Hepatocyte (in vitro differentiated cells): ENCODE measurements around the gene PNPLA7. TPM values are rescaled to one million over a fixed set of nuclear protein-coding genes. Genes with fewer than 3 reads are reported as not detected.

Experiments
- DNase-seq: peaks from one replicate; pipeline ENCODE4 v3.0.0-alpha.2; 2016; ENCODE audit warnings: low spot score
- H2AFZ ChIP-seq: fragments of 200-600 bp; sonication (generic); 2 replicates; pipeline ENCODE4 v1.6.0; 2016; ENCODE audit warnings: antibody characterized with exemption, mild to moderate bottlenecking
- H3K27ac ChIP-seq: fragments of 200-600 bp; sonication (generic); 2 replicates; pipeline ENCODE4 v1.5.1; 2016; ENCODE audit warnings: mild to moderate bottlenecking
- H3K27me3 ChIP-seq: fragments of 200-600 bp; sonication (generic); 2 replicates; pipeline ENCODE4 v1.6.1; 2016
- H3K36me3 ChIP-seq: fragments of 200-600 bp; sonication (generic); replicated peaks from 2 replicates; pipeline ENCODE4 v1.5.1; 2016; ENCODE audit warnings: low read depth; ENCODE audit not compliant: insufficient read depth
- H3K4me1 ChIP-seq: fragments of 200-600 bp; sonication (generic); 2 replicates; pipeline ENCODE4 v1.5.1; 2016; ENCODE audit warnings: mild to moderate bottlenecking, moderate library complexity; ENCODE audit not compliant: insufficient read depth
- H3K4me2 ChIP-seq: fragments of 200-600 bp; sonication (generic); 2 replicates; pipeline ENCODE4 v1.6.0; 2016
- H3K4me3 ChIP-seq: fragments of 200-600 bp; sonication (generic); 2 replicates; pipeline ENCODE4 v1.5.1; 2016; ENCODE audit warnings: mild to moderate bottlenecking
- H3K79me2 ChIP-seq: fragments of 200-600 bp; sonication (generic); 2 replicates; pipeline ENCODE4 v1.6.0; 2017; ENCODE audit warnings: mild to moderate bottlenecking
- H3K9me2 ChIP-seq: fragments of 200-600 bp; sonication (generic); replicated peaks from 2 replicates; pipeline ENCODE4 v1.6.0; 2017; ENCODE audit warnings: mild to moderate bottlenecking; ENCODE audit not compliant: insufficient read depth
- H3K9me3 ChIP-seq: fragments of 200-600 bp; sonication (generic); 2 replicates; pipeline ENCODE4 v1.5.1; 2016; ENCODE audit warnings: low read depth, mild to moderate bottlenecking
- H4K20me1 ChIP-seq: fragments of 200-600 bp; sonication (generic); 2 replicates; pipeline ENCODE4 v1.6.0; 2016; ENCODE audit warnings: mild to moderate bottlenecking; ENCODE audit not compliant: insufficient read depth, poor library complexity, severe bottlenecking
- EZH2 ChIP-seq: fragments of 200-600 bp; sonication (generic); IDR thresholded peaks from 2 replicates; pipeline ENCODE4 v1.6.1; 2016; ENCODE audit warnings: antibody characterized with exemption, mild to moderate bottlenecking, borderline replicate concordance
- EZH2phosphoT487 ChIP-seq: fragments of 200-600 bp; sonication (generic); IDR thresholded peaks from one replicate; pipeline ENCODE4 v1.6.1; 2018; ENCODE audit warnings: antibody characterized with exemption, mild to moderate bottlenecking, low read depth, moderate library complexity; ENCODE audit not compliant: unreplicated experiment, severe bottlenecking
- WGBS: methylation state at CpG from one replicate; pipeline ENCODE4 v1.1.6; 2016; ENCODE audit warnings: low lambda C conversion rate; ENCODE audit errors: missing lambda C conversion rate; 5-methylcytosine and 5-hydroxymethylcytosine counted together
- polyA plus RNA-seq: library from polyadenylated mRNA; unstranded; fragments of >200 nt; fragmentation: Nextera tagmentation; extraction: Ambion mirVana; gene quantifications from 2 replicates; pipeline ENCODE4 v1.2.1, GENCODE V29; 2016
- total RNA-seq: library from RNA; depleted of rRNA; stranded (reverse); fragments of >200 nt; gene quantifications from 2 replicates; pipeline ENCODE4 v1.2.3, GENCODE V29; 2014
- TF ChIP-seq, protein P1 (sequence below): fragments of 200-600 bp; sonication (generic); IDR thresholded peaks from 2 replicates; pipeline ENCODE4 v1.5.1; 2016; ENCODE audit warnings: antibody characterized with exemption, mild to moderate bottlenecking; ENCODE audit not compliant: poor library complexity

Gene PNPLA7
- total and polyA plus RNA-seq, 2 experiments from 2014 or later, result 0.62 to 0.77 TPM

GRCh38 chr9:137491735-137492432, 58.3 kb downstream of the PNPLA7 start:
- Histone ChIP-seq H2AFZ (no peak overlapping the region), H3K27me3 (no peaks in the 10 kb centered on the region), H3K4me1 (no peaks in the 10 kb centered on the region), H3K4me2 (no peak overlapping the region), H3K9me3 (no peaks in the 10 kb centered on the region), H3K79me2 (no peaks in the 10 kb centered on the region), H3K4me3 (no peak overlapping the region), H3K36me3 (no peaks in the 10 kb centered on the region), H3K9me2 (no peaks in the 10 kb centered on the region), H3K27ac (no peak overlapping the region), H4K20me1 (no peaks in the 10 kb centered on the region)
- DNase-seq, result no peak
- TF ChIP-seq EZH2phosphoT487, result no peak
- TF ChIP-seq, protein P1, sequence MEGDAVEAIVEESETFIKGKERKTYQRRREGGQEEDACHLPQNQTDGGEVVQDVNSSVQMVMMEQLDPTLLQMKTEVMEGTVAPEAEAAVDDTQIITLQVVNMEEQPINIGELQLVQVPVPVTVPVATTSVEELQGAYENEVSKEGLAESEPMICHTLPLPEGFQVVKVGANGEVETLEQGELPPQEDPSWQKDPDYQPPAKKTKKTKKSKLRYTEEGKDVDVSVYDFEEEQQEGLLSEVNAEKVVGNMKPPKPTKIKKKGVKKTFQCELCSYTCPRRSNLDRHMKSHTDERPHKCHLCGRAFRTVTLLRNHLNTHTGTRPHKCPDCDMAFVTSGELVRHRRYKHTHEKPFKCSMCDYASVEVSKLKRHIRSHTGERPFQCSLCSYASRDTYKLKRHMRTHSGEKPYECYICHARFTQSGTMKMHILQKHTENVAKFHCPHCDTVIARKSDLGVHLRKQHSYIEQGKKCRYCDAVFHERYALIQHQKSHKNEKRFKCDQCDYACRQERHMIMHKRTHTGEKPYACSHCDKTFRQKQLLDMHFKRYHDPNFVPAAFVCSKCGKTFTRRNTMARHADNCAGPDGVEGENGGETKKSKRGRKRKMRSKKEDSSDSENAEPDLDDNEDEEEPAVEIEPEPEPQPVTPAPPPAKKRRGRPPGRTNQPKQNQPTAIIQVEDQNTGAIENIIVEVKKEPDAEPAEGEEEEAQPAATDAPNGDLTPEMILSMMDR, result no peak
- no peak for TF ChIP-seq EZH2
- 91% methylated on average over 13 of the region's 13 CpGs for WGBS

- no peaks in the 10 kb centered on the region for H3K9me3 ChIP-seq
- H3K4me3 ChIP-seq, result no peak overlapping the region
- H4K20me1 ChIP-seq, result no peaks in the 10 kb centered on the region
- DNase-seq, result no peak
- H3K27ac ChIP-seq, result no peak overlapping the region
- no peak overlapping the region for H2AFZ ChIP-seq
- no peak overlapping the region for H3K4me2 ChIP-seq
- H3K4me1 ChIP-seq, result no peaks in the 10 kb centered on the region
- H3K27me3 ChIP-seq, result no peaks in the 10 kb centered on the region
- TF ChIP-seq EZH2, result no peak
- TF ChIP-seq, protein P1, result no peak
- no peak for TF ChIP-seq EZH2phosphoT487
- no peaks in the 10 kb centered on the region for H3K9me2 ChIP-seq
- WGBS, result 83% methylated on average over 9 of the region's 9 CpGs
- H3K36me3 ChIP-seq, result no peaks in the 10 kb centered on the region
- H3K79me2 ChIP-seq, result no peaks in the 10 kb centered on the region
Observed at GRCh38 chr9:137490532-137491186, 59.5 kb downstream of the PNPLA7 start.

DNA sequence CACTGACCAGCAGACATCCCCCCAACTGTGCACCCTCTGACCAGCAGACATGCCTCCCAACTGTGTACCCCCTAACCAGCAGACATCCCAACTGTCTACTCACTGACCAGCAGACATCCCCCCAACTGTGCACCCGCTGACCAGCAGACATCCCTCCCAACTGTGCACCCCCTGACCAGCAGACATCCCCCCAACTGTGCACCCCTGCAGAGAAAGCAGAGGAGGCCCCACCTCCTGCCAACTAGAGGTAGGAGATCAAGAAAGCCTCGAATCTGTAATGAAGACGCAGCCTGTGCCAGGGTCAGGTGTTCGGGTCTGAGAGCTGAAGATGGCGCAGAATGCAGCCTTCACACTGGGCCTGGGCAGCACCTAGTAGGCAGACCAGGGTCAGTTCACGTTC, 61.3 kb downstream of the PNPLA7 start:
- no peaks in the 10 kb centered on the region for H3K36me3 ChIP-seq
- H3K9me2 ChIP-seq, result no peaks in the 10 kb centered on the region
- no peak overlapping the region for H3K4me2 ChIP-seq
- TF ChIP-seq EZH2phosphoT487 (no peak), EZH2 (no peak)
- TF ChIP-seq, protein P1, result no peak
- H3K4me3 ChIP-seq, result no peak overlapping the region
- H4K20me1 ChIP-seq, result no peaks in the 10 kb centered on the region
- H3K27ac ChIP-seq, result no peak overlapping the region
- no peak for DNase-seq
- WGBS, result 93% methylated on average over 6 of the region's 6 CpGs
- no peaks in the 10 kb centered on the region for H3K9me3 ChIP-seq
- no peaks in the 10 kb centered on the region for H3K4me1 ChIP-seq
- H2AFZ ChIP-seq, result no peak overlapping the region
- H3K79me2 ChIP-seq, result no peaks in the 10 kb centered on the region
- H3K27me3 ChIP-seq, result no peaks in the 10 kb centered on the region
